Colonic mucosa (tissue), 4 donors: ENCODE data around the gene TNFRSF13B. TPM values are rescaled to one million over a fixed set of nuclear protein-coding genes. Genes with fewer than 3 reads are reported as not detected.
"Not testable (repeated sequence)": the region's sequence is repeated elsewhere in the genome, so short reads cannot be mapped to it uniquely, and the experiment has no call there.

ENCODE experiments used
- DNase-seq: peaks from one replicate; pipeline ENCODE4 v3.0.0-alpha.2; 2020
- H3K27ac ChIP-seq: fragments of 200-600 bp; one replicate; pipeline ENCODE4 v1.8.0; 2021
- H3K27me3 ChIP-seq: fragments of 200-600 bp; one replicate; pipeline ENCODE4 v1.8.0; 2021
- H3K36me3 ChIP-seq: fragments of 200-600 bp; one replicate; pipeline ENCODE4 v1.8.0; 2021
- H3K4me1 ChIP-seq: fragments of 200-600 bp; one replicate; pipeline ENCODE4 v1.8.0; 2021; ENCODE audit warnings: mild to moderate bottlenecking
- H3K4me3 ChIP-seq: fragments of 200-600 bp; one replicate; pipeline ENCODE4 v1.8.0; 2021
- H3K9ac ChIP-seq, 2 donors: one replicate each; pipeline ENCODE4 v1.7.0; 2013; ENCODE audit warnings: control low read depth in 2 of 2, low read depth in 2 of 2, low read length in 2 of 2
- H3K9me3 ChIP-seq: fragments of 200-600 bp; one replicate; pipeline ENCODE4 v1.8.0; 2021
- intact Hi-C: fragments of 100-400 bp; cut with DNase I; formaldehyde crosslinking; loops from one replicate; pipeline ENCODE4 v1.14.1; 2022
- total RNA-seq, 2 donors: library from RNA; stranded (reverse); fragmentation: NEBNext Ultra II Directional in 1 of 2; extraction: Animal tissue kit (Norgen Biotek cat#: 25700) in 1 of 2; gene quantifications; one replicate each; pipeline ENCODE4 v1.2.1, GENCODE V29; 2021
- TF ChIP-seq, protein P1 (sequence below): fragments of 200-600 bp; IDR thresholded peaks from one replicate; pipeline ENCODE4 v1.8.0; 2022; ENCODE audit warnings: antibody characterized with exemption, mild to moderate bottlenecking
- donor health status: healthy.
- donor health status: DM: no; HTN: no; CAD: no.
- donor health status: DM: no; HTN: no; CAD: no.

The TNFRSF13B gene
- total RNA-seq, 2 donors from 2014 or later = 0.42 to 1.1 TPM

DNA sequence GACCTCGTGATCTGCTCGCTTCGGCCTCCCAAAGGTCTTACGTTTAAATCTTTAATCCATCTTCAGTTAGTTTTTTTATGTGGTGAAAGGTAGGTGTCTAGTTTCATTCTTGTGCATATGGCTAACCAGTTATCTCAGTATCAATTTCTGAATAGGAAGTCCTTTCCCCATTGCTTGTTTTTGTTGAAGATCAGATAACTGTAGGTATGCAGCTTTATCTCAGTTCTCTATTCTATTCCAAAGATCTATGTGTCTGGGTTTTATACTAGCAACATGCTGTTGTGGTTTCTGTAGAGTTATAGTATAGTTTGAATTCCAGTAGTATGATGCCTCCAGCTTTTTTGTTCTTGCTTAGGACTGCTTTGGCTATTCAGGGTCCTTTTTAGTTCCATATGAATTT is 65.2 kb downstream of the TNFRSF13B start:
- Histone ChIP-seq H3K27ac (no peak overlapping the region), H3K36me3 (no peaks in the 10 kb centered on the region), H3K4me1 (no peaks in the 10 kb centered on the region), H3K27me3 (peaks cover 3% of the 10 kb centered on the region), H3K4me3 (no peak overlapping the region), H3K9ac (no peak overlapping the region), H3K9me3 (no peaks in the 10 kb centered on the region)
- intact Hi-C loops = no loop called here
- no peak for DNase-seq
- TF ChIP-seq, protein P1, sequence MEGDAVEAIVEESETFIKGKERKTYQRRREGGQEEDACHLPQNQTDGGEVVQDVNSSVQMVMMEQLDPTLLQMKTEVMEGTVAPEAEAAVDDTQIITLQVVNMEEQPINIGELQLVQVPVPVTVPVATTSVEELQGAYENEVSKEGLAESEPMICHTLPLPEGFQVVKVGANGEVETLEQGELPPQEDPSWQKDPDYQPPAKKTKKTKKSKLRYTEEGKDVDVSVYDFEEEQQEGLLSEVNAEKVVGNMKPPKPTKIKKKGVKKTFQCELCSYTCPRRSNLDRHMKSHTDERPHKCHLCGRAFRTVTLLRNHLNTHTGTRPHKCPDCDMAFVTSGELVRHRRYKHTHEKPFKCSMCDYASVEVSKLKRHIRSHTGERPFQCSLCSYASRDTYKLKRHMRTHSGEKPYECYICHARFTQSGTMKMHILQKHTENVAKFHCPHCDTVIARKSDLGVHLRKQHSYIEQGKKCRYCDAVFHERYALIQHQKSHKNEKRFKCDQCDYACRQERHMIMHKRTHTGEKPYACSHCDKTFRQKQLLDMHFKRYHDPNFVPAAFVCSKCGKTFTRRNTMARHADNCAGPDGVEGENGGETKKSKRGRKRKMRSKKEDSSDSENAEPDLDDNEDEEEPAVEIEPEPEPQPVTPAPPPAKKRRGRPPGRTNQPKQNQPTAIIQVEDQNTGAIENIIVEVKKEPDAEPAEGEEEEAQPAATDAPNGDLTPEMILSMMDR = no peak

DNA sequence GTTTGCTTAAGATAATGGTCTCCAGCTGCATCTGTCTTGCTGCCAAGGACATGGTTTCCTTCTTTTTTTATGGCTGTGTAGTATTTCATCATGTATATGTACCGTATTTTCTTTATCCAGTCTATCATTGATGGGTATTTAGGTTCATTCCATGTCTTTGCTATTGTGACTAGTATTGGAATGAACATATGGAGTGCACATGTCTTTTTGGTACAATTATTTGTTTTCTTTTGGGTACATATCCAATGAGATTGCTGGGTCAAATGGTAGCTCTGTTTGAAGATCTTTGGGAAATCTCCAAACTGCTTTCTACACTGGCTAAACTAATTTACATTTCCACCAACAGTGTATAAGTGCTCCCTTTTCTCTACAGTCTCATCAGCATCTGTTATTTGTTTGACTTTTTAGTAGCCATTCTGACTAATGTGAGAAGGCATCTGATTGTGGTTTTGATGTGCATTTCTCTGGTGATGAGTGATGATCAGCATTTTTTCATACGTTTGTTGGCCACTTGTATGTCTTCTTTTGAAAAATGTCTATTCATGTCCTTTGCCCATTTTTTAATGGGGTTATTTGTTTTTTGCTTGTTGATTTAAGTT is 66.2 kb downstream of the TNFRSF13B start:
- H3K27ac ChIP-seq = no peak overlapping the region
- no peaks in the 10 kb centered on the region for H3K9me3 ChIP-seq
- H3K4me1 ChIP-seq = no peaks in the 10 kb centered on the region
- no peak overlapping the region for H3K9ac ChIP-seq
- no peaks in the 10 kb centered on the region for H3K36me3 ChIP-seq
- TF ChIP-seq, protein P1 = no peak
- intact Hi-C loops = no loop called here
- no peak for DNase-seq
- no peak overlapping the region for H3K4me3 ChIP-seq
- H3K27me3 ChIP-seq = peaks cover 3% of the 10 kb centered on the region

DNA sequence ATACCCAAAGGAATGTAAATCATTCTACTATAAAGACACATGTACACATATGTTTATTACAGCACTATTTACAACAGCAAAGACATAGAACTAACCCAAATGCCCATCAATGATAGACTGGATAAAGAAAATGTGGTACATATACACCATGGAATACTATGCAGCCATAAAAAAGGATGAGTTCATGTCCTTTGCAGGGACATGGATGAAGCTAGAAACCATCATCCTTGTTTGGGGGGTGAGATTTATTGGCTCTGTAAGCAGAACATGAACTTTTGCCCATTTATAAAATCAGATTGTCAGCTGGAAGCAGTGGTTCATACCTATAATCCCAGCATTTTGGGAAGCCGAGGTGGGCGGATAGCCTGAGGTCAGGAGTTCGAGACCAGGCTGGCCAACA is 68.8 kb downstream of the TNFRSF13B start:
- H3K9ac ChIP-seq, DNase-seq, H3K9me3 ChIP-seq, intact Hi-C loops, H3K27me3 ChIP-seq, H3K36me3 ChIP-seq, H3K4me3 ChIP-seq, H3K27ac ChIP-seq, H3K4me1 ChIP-seq: not testable (repeated sequence)

DNA sequence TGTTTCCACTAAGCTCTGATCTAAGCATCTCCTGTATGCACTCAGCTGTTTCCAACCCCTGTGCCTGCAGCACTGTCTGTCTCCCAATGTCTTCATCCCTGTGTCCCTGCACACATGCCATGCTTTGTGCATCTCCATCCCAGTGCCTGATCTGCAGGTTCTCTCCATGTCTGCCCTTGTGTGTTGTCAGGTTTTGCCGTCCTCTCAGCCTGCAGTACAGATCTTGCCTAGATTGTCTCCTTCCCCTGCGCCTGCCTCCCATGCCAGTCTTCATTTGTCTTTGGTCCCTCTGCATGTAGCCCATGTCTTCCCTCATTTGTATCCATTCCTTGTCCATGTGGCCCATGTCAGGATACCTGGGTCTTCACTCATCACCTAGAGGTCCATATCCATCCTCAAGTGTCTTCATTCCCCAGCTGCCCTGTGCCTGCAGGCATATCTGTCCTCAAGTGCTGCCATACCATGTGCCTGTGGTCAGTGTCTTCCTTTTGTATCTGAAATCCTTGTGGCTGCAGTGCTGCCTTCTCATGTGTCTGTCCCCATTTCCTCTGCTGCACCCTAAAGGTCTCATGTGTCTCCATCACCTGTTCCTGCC is 71.5 kb downstream of the TNFRSF13B start:
- Histone ChIP-seq H3K9ac (no peak overlapping the region), H3K27me3 (no peaks in the 10 kb centered on the region), H3K36me3 (no peaks in the 10 kb centered on the region), H3K4me3 (no peak overlapping the region), H3K4me1 (no peaks in the 10 kb centered on the region), H3K9me3 (no peaks in the 10 kb centered on the region), H3K27ac (no peak overlapping the region)
- intact Hi-C loops = no loop called here
- TF ChIP-seq, protein P1 = no peak
- DNase-seq = no peak

DNA sequence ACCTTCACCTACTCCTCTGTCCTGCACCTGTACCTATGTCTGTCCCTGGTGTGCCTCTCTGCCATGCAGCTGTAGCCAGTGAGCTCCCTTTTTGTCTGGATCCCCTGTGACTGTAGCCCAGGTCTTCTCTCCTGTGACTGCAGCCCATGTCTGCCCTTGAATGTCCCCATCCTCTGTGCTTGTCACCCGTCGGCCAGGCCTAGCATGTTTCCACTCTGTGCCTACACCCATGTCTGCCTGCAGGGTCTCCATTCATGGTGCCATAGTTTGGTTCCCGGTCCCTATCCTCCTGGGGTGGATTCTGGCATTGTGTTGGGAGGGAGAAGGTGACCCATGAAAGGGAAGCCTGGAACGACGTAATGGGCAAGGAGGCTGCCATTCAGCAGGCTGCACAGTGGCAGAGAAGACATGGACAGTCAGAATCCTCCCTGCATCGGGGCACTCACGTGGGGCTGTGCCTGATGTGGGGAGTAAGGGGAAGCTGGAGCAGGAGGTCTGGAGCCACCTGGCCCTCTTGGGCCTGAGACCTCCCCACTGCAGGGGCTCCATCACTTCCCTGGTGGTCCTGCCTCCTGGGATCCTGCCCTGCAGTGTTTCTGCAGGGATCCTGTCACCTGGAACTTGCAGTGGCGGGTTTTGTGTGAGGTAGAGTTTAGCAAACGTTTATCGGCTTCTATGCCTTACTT is 74.6 kb downstream of the TNFRSF13B start:
- intact Hi-C loops, H3K9me3 ChIP-seq, H3K27me3 ChIP-seq, H3K9ac ChIP-seq, H3K27ac ChIP-seq, H3K4me3 ChIP-seq, H3K4me1 ChIP-seq, DNase-seq, H3K36me3 ChIP-seq: not testable (repeated sequence)

DNA sequence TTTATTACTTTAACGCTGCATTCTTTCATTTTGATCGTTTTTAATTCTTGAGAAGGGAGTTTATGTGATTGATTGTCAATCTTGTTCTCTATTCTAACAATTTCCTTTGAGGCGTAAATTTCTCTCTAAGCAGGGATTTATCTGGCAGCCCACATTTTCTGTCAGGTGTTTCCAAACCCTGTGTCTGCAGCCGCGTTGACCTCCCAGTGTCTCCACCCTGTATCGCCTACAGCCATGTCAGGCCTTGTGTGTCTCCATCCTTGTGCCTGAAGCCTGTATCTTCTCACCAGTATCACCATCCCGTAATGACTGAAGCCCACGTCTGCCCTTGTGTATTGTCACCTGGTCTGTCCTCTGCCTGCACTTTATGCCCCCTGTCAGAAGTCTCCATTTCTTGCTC is 75.7 kb downstream of the TNFRSF13B start:
- H3K4me1 ChIP-seq, H3K9ac ChIP-seq, H3K4me3 ChIP-seq, H3K9me3 ChIP-seq, H3K27ac ChIP-seq, intact Hi-C loops, H3K36me3 ChIP-seq, DNase-seq, H3K27me3 ChIP-seq: not testable (repeated sequence)

DNA sequence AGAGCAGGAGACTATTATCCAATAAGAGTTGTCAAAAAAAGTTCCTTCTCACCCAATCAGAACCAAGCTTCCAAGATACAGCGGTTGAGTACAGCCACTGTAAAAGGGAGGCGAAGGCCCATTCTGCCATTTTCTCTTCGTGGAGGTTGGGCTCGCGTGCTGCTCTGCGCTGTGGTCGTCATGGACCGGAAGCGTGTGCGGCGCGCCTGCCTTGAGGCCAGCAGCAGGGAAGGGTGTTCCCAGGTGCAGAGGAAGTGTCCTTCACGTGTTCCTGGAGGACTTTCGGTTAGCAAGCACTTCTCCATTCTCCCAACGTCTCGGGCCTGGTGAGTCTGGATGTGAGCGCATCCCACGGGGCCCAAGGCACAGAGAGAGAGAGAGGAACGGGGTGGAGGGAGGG is 78.4 kb downstream of the TNFRSF13B start:
- H3K4me1 ChIP-seq, H3K27me3 ChIP-seq, H3K9me3 ChIP-seq, H3K9ac ChIP-seq, intact Hi-C loops, H3K27ac ChIP-seq, DNase-seq, H3K36me3 ChIP-seq, H3K4me3 ChIP-seq: not testable (repeated sequence)

DNA sequence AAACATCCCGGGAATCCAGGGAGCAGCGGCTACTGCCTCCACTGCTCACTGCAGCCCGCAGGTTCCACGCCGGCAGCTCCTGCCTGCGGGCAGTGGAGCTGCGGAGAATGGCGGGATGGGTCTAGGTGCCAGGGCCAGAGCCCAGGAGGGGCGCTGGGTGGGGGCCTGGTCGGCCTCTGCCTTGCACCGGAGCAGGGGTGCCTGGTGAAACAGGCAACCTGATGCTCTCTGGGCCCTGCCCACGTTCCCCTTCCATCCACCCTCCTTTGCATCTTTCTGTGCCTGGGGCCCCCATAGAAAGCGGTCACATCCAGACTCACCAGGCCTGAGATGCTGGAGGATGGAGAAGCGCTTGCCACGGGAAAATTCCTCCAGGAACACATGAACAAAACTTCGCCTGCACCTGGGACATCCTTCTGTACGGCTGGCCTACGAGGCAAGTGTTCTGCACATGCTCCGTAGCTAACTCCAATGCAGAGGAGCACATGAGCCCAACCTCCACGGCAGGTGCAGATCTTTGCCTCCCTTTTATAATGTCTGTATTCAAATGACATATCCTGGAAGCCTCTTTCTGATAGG is 79.0 kb downstream of the TNFRSF13B start:
- H3K36me3 ChIP-seq, H3K4me3 ChIP-seq, H3K27me3 ChIP-seq, H3K4me1 ChIP-seq, H3K9ac ChIP-seq, intact Hi-C loops, H3K27ac ChIP-seq, H3K9me3 ChIP-seq, DNase-seq: not testable (repeated sequence)
